ENCODE data around the gene EDEM1. TPM values are rescaled to one million over a fixed set of nuclear protein-coding genes. Genes with fewer than 3 reads are reported as not detected.

The EDEM1 gene
- polyA plus RNA-seq, 1 of the 3 experiments (the other 2 are of a cell fraction): 25.2 TPM

- TF ChIP-seq RCOR1 (IDR thresholded peaks at IDR 0.05; ENCODE audit: low read length) (no peak), RFX5 (IDR thresholded peaks at IDR 0.05; ENCODE audit: low read length) (no peak), FOSL2 (IDR thresholded peaks at IDR 0.05; ENCODE audit: borderline replicate concordance, low read depth) (no peak), NRF1 (IDR thresholded peaks at IDR 0.05; ENCODE audit: low read depth, low read length) (no peak), SMC3 (IDR thresholded peaks at IDR 0.05; ENCODE audit: low read depth, low read length) (no peak), MAX (IDR thresholded peaks at IDR 0.05; ENCODE audit: low read depth) (no peak), CTCF (IDR thresholded peaks at IDR 0.05) (no peak), EZH2phosphoT487 (IDR thresholded peaks at IDR 0.05; ENCODE audit: borderline replicate concordance, low read depth) (no peak), RXRA (IDR thresholded peaks at IDR 0.05; ENCODE audit: borderline replicate concordance, low read depth) (no peak), PBX3 (IDR thresholded peaks at IDR 0.05) (no peak), RAD21 (IDR thresholded peaks at IDR 0.05; ENCODE audit: low read length) (no peak), GATA2 (CRISPR knock-in tag; IDR thresholded peaks at IDR 0.05) (no peak), ELF1 (IDR thresholded peaks at IDR 0.05) (no peak), CHD2 (IDR thresholded peaks at IDR 0.05; ENCODE audit: low read length, partially characterized antibody) (no peak), NFIC (IDR thresholded peaks at IDR 0.05; ENCODE audit: borderline replicate concordance) (no peak)
- Histone ChIP-seq H3K9me2 (no peaks in the 10 kb centered on the region), H3K9me3 (no peaks in the 10 kb centered on the region), H3K4me2 (no peak overlapping the region), H3K27ac (ENCODE audit: low read depth in 2 of 2, low read length in 1 of 2) (no peak overlapping the region), H3K27me3 (ENCODE audit: insufficient read depth) (no peaks in the 10 kb centered on the region), H3K79me2 (ENCODE audit: insufficient read depth) (no peaks in the 10 kb centered on the region), H3K9ac (no peak overlapping the region), H4K20me1 (ENCODE audit: insufficient read depth) (no peaks in the 10 kb centered on the region), H3F3A (replicated peaks; ENCODE audit: insufficient read depth) (no peaks in the 10 kb centered on the region), H2AFZ (ENCODE audit: low read depth) (no peak overlapping the region), H3K36me3 (replicated peaks in 1 of 2; ENCODE audit: control insufficient read depth in 1 of 2, insufficient read depth in 2 of 2, low read length in 1 of 2) (no peaks in the 10 kb centered on the region), H3K4me1 (ENCODE audit: control insufficient read depth in 1 of 2, insufficient read depth in 2 of 2, low read depth in 1 of 2, low read length in 1 of 2) (no peaks in the 10 kb centered on the region), H3K4me3 (ENCODE audit: low read depth in 2 of 2, low read length in 1 of 2) (no peak overlapping the region)
- WGBS (ENCODE audit: low lambda C conversion rate): 30% methylated on average over 3 of the region's 3 CpGs
- DNase-seq: no peak
- POLR2A ChIA-PET: no interaction called here
- CTCF ChIA-PET: no interaction called here
Measured at GRCh38 chr3:5258526-5258925, 71.0 kb downstream of the EDEM1 start.

- no peaks in the 10 kb centered on the region for H3K79me2 ChIP-seq (ENCODE audit: insufficient read depth)
- H3K9me2 ChIP-seq: no peaks in the 10 kb centered on the region
- H3K36me3 ChIP-seq (replicated peaks in 1 of 2; ENCODE audit: control insufficient read depth in 1 of 2, insufficient read depth in 2 of 2, low read length in 1 of 2): no peaks in the 10 kb centered on the region
- no peak overlapping the region for H3K27ac ChIP-seq (ENCODE audit: low read depth in 2 of 2, low read length in 1 of 2)
- H3K27me3 ChIP-seq (ENCODE audit: insufficient read depth): no peaks in the 10 kb centered on the region
- no peak overlapping the region for H3K9ac ChIP-seq
- no peaks in the 10 kb centered on the region for H4K20me1 ChIP-seq (ENCODE audit: insufficient read depth)
- CTCF ChIA-PET: no interaction called here
- DNase-seq: no peak
- H3K9me3 ChIP-seq: no peaks in the 10 kb centered on the region
- POLR2A ChIA-PET: no interaction called here
- no peaks in the 10 kb centered on the region for H3F3A ChIP-seq (replicated peaks; ENCODE audit: insufficient read depth)
- no peak for TF ChIP-seq NFIC (IDR thresholded peaks at IDR 0.05; ENCODE audit: borderline replicate concordance)
- TF ChIP-seq CTCF (IDR thresholded peaks at IDR 0.05): no peak
- TF ChIP-seq RXRA (IDR thresholded peaks at IDR 0.05; ENCODE audit: borderline replicate concordance, low read depth): no peak
- no peak for TF ChIP-seq ZBTB33 (IDR thresholded peaks at IDR 0.05; ENCODE audit: borderline replicate concordance, low read depth)
- TF ChIP-seq YY1 (IDR thresholded peaks at IDR 0.05; ENCODE audit: low read depth): no peak
- TF ChIP-seq RFX5 (IDR thresholded peaks at IDR 0.05; ENCODE audit: low read length): no peak
- H3K4me1 ChIP-seq (ENCODE audit: control insufficient read depth in 1 of 2, insufficient read depth in 2 of 2, low read depth in 1 of 2, low read length in 1 of 2): no peaks in the 10 kb centered on the region
- 17% methylated on average over 2 of the region's 2 CpGs for WGBS (ENCODE audit: low lambda C conversion rate)
- H2AFZ ChIP-seq (ENCODE audit: low read depth): no peak overlapping the region
- H3K4me2 ChIP-seq: no peak overlapping the region
- H3K4me3 ChIP-seq (ENCODE audit: low read depth in 2 of 2, low read length in 1 of 2): no peak overlapping the region
Measured at GRCh38 chr3:5260992-5261501, 73.5 kb downstream of the EDEM1 start.

Data from SK-N-SH (cell line).